ENCODE data around the gene ZKSCAN2.
A peak's percentile ranks its signal among the peaks of the same experiment; 100 is the strongest.

Gene ZKSCAN2

DNA sequence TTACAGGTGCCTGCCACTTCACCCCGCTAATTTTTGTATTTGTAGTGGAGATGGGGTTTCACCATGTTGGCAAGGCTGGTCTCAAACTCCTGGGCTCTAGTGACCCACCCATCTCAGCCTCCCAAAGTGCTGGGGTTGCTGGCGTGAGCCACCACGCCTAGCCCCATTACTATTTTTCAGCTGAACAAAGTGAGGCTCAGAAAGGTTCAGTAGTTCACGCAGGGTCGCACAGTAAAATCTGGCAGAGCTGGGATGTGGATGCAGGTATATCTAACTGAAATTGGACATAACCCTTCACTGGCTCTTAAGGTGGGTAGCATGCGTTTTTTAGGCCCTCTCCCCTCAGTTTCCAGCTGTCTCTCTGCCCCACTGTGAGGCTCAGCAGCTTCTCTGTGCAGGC lies 33.7 kb downstream of the ZKSCAN2 start:
- no peak for DNase-seq

DNA sequence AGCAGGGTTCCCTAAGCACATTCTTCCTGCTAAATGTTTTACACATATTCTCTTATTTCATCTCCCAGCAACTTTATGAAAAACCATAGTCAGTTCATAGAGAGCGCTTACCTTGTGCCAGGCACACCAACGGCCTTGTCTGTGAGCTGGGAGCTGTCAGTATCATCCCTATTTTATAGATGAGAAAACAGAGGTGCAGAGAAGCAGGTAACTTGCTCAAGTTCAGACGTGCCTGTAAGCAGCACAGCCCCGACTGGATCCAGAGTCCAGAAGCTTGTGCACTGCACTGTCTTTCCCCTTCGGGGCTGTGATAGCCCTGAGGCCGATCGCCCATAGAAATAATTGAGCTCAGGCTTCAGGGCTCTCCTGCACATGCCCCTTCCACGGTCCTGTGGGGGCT lies 34.7 kb downstream of the ZKSCAN2 start:
- DNase-seq: no peak

DNA sequence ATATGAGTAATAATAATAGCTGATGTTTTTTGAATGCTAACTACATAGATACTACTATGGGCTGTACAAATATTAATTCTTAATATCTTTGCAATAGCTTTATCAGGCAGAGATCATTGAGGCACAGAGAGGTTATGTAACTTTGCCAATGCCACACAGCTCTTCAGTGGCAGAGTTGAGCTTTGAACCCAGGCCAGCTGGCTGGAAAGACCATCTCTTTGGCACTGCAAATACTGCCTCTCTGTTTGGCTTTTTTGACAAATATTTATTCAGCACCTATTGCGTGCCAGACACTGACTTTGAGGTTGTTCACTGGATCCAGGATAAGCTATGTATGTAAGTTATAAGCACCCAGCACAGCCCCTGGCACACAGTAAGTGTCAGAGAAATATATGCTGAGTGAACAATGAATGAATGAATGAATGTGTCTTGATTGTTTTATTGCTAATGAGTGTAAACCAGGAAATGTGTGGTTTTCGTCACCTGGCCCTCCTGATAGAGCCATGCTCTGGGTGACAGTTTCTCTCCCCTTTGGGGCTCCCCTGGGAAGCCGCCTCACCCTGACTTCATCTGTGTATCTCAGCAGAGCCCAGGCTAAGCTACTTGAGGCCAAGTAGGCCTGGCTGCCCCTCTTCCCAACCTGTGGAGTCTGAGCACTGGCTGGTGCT lies 38.4 kb downstream of the ZKSCAN2 start:
- DNase-seq: no peak

DNA sequence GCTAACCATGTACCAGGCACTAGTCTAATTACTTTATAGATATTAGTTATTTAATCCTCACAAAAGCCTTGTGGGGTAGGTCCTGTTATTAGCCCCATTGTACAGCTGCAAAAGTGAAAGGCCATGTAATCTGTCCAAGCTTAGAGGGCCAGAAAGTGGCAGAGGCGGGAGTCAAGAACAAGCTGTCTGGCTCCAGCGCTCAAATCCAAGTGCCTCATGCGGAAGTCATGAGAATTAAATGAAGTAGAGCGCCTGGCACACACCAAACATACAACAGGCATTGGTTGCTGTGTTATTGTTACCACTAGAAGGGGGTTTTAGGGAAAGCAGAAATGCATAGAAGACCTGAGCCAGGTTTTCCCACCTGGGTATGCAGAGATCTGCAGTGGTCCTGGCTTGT lies 39.7 kb downstream of the ZKSCAN2 start:
- DNase-seq: no peak

DNA sequence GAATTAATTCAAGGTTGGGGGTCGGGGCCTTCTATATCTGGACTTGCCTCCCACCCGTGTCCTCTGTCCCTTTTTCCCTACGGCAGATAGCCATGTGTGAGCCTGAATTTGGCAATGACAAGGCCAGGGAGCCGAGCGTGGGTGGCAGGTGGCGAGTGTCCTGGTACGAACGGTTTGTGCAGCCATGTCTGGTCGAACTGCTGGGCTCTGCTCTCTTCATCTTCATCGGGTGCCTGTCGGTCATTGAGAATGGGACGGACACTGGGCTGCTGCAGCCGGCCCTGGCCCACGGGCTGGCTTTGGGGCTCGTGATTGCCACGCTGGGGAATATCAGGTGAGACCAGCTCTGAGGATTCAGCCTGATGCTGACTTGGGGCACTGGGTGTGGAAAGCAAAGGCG lies 40.5 kb downstream of the ZKSCAN2 start:
- no peak for DNase-seq

DNA sequence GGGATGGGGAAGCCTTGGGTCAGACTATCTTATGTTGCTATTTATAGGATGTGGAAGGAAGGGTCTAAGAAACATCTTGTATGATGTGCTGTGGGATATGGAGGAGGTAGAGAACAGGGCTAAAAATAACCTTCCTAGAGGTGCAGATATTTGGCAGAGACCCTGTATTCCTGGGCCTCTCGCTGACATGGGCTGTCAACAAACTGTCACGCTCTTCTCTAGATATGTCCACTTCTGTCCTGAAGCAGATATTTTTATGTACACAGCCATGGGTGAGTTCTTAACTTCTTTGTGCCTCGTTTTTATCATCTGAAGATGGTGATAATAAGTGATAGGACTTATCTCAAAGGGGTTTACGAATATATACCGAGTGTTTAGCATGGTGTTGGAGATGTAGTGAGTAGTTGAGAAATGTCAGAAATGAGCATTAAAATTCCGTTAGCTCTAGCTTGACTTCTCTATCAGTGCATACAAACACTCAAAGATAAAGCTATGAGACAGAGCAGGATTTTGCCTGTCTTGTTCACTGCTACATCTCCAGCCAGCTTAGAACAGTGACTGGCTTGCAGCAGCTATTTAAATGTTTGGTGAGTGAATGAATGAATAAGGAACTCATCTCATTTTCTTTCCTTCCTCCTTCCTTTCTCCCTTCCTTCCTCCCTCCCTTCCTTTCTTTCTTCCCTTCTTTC lies 43.8 kb downstream of the ZKSCAN2 start:
- DNase-seq: no peak

DNA sequence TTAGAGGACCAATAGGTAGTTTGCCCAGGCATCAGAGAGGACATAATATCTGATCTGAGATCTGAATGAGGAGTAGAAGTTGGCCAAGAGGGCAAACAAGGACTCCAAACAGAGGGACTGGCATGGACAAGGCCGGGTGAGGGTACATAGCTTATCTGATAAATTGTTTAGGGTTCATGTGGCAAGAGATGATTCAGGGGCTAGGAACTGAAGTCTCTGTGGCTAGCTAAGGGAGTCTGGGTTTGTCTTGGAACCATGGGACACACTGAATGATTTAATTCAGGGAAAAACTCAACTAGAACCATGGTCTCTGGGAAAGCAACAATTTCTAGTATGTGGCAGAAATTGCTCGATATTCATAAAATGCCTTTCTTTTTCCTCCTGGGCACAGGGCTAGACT lies 45.0 kb downstream of the ZKSCAN2 start:
- DNase-seq: no peak

DNA sequence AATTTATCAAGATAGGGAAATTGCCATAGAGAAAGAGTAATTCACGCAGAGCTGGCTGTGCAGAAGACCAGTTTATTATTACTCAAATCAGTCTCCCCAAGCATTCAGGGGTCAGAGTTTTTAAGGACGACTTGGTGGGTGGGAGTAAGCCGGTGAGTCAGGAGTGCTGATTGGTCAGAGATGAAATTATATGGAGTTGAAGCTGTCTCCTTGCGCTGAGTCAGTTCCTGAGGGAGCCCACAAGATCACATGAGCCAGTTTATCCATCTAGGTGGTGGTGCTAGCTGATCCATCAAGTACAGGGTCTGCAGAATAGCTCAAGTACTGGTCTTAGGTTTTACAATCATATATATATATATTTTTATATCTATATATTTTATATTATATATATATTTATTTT lies 46.9 kb downstream of the ZKSCAN2 start:
- peak; percentile 64 for DNase-seq

DNA sequence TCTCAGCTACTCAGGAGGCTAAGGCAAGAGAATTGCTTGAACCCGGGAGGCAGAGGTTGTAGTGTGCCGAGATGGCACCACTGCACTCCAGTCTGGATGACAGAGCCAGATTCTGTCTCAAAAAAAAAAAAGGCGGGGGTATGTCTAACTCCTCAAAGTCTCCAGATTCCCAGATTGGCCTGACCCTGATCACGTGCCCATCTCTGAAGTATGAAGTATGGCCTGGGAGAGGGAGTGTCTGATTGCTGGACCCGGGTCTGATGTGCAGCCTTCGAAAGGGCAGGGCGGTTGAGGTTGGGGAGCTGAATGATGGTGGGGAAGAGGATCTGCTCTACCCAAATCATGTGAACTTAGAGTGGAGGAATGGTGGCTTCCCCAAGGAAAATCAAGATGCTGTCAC lies 58.2 kb downstream of the ZKSCAN2 start:
- no peak for DNase-seq

DNA sequence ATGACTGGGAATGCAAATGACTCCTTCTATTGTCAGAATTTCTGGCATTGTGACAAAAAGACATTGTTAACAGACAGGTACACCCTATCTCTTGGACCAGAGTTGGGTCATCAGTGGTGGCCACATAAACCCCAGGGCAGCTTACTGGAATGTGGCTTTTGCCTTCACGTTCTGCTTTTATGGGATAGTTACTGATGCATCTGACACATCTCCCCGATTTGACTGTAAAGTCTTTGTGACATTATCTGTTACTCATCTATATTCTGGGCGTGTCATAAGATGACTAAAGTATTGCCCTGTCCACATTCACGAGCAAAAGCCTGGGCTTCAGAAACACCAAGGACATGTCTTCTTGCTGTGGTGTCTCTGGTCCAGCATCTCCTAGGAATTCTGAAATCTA lies 59.6 kb downstream of the ZKSCAN2 start:
- no peak for DNase-seq

DNA sequence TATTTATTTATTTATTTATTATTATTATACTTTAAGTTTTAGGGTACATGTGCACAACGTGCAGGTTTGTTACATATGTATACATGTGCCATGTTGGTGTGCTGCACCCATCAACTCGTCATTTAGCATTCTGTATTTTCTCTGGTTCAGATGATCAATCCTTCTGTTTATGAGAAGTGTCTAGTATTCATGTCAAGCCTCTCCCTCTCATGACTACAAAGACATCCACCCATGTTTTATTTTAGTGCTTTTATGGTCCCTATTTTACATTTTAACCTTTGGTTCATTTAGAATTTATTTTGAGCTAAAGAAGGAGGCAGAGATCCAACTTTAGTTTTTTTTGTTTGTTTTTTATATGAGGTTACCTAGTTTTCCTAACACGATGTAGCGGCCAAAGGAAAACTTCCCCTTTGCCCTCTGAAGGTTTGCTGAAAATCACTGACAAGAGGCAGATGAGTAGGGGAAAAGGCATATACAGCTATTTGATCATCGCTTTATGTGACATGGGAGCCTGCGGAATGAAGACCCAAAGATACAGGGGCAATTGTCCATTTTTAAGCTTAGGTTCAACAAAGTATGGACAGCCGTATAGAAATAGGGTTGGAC lies 63.3 kb downstream of the ZKSCAN2 start:
- DNase-seq: no peak

DNA sequence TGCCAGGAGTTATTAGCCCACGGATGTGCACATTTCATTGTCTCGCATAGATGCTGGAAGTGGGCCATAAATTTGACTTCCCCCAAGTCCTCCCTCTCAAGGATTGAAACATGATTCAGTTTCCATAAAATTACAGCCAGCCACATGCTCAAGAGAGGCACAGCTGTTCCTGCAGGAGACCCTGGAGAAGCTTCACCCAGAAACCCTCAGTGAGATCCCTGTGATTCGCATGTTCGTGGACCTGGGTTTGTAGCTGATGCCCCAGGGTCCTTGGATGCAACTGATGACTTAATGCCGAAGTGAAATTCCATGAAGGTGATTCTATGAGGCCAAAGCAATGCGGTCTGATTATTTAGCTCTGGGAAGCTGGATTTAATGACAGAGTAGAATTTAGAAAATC lies 65.5 kb downstream of the ZKSCAN2 start:
- peak; percentile 54 for DNase-seq

DNA sequence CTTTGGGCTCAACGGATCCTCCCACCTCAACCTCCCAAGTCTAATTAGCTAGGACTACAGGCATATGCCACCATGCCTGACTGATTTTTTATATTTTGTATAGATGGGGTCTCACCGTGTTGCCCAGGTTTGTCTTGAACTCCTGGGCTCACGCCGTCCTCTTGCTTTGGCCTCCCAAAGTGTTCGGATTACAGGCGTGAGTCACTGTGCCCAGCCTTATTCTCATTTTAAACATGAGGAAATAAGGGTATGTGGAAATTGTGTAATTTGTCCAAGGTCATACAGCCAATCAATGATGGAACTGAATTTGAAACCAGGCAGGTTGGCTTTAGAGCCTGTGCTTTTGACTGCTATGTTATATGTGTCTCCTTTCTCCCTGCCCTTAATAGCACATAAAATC lies 68.3 kb downstream of the ZKSCAN2 start:
- DNase-seq: no peak

DNA sequence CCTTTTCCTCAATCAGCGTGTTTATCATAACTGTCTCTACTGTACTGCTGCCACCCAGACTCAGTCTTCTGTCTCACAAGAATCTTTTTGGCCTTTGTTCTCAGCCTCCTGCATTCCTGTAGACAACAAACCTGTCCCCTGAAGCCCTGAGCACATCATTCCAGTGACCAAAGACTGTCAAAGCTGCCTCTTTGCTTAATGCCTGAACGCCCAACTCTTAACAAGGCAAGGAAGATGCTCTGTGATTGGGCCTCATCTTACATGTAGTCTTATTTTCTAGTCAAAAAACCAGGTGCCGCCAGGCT lies 70.2 kb downstream of the ZKSCAN2 start:
- DNase-seq: no peak

Measured in fibroblast of skin of abdomen (primary cell).